NOMO-1 (cell line): ENCODE measurements around the gene RBM17.
"Not testable (repeated sequence)": the region's sequence is repeated elsewhere in the genome, so short reads cannot be mapped to it uniquely, and the experiment has no call there.

ENCODE experiments used
- DNase-seq, 2 experiments: peaks; one replicate each; lab custom pipeline; 2025; ENCODE audit not compliant: unreplicated experiment in 2 of 2; lab: John Stamatoyannopoulos, UW

RBM17 gene

GRCh38 chr10:6077071-6077675 lies 11.7 kb upstream of the RBM17 start:
- DNase-seq = no peak

GRCh38 chr10:6079044-6079443 lies 9.8 kb upstream of the RBM17 start:
- no peak for DNase-seq

GRCh38 chr10:6080417-6080973 lies 8.3 kb upstream of the RBM17 start:
- no peak for DNase-seq

GRCh38 chr10:6082496-6083395 lies 6.1 kb upstream of the RBM17 start:
- DNase-seq = no peak

DNA sequence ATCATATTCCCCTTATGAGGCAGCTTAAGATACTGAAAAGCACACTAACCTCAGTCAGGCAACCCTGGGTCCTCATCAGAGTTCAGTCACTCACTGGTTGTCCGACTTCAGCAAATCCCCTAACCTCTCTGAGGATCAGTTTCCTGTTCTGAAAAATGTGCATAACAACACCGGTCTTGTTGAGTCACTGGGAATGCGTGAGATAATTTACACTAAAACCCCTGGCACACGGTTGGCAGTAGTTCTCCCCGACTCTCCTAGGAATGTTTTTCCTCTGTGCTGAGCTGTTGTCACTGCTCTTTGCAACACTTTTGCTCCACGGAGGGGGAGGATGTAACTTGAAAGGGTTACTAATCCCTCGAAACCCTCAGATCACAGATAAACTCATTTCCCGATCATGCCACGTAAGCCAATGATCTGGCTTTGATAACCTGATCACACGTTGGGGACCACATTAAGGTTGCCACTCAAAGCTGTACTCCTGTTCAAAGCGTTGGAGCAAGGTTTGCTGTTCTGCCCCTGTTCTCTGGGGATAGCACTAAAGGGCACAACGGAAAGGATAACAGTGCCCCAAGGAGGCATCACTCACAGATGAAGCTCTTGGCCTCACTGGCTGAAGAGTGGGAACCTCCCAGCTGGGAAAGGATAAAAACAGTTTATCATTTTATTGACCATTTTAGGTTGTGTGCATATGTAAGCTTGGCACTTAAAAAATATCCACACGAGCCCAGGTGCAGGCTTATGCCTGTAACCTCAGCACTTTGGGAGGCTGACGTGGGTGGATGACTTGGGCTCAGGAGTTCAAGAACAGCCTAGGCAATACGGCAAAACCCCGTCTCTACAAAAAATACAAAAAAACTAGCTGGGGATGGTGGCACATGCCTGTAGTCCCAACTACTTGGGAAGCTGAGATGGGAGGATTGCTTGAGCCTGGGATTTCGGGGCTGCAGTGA lies 5.0 kb upstream of the RBM17 start:
- DNase-seq = no peak

GRCh38 chr10:6086375-6087233 lies 2.2 kb upstream of the RBM17 start:
- peak; percentile 79 to 83 for DNase-seq

- DNase-seq = peak; percentile 26 to 29
Measured at GRCh38 chr10:6089334-6090219, 743 bp downstream of the RBM17 start.

DNA sequence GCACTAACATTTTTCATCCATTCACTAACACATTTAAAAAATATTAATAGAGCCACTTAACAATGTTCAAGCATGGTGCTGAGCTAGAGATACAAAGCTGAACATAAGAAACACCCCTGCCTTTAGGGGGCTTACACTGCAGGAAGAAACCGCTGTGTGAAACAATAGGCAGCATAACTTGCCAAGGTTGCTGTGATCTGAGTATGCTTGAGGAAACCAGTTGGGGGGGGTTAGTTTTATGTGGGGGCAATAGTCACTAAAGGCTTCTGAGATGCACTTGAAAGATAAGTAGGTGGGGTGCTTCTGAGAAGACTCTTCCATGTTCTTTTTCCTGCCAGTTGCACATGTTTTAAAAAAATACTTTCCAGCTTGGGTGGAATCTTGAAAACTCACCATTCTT lies 2.8 kb downstream of the RBM17 start:
- DNase-seq = no peak

GRCh38 chr10:6092731-6093130 lies 3.9 kb downstream of the RBM17 start:
- no peak for DNase-seq

- DNase-seq = no peak
Measured at GRCh38 chr10:6095810-6096570, 7.2 kb downstream of the RBM17 start.

DNA sequence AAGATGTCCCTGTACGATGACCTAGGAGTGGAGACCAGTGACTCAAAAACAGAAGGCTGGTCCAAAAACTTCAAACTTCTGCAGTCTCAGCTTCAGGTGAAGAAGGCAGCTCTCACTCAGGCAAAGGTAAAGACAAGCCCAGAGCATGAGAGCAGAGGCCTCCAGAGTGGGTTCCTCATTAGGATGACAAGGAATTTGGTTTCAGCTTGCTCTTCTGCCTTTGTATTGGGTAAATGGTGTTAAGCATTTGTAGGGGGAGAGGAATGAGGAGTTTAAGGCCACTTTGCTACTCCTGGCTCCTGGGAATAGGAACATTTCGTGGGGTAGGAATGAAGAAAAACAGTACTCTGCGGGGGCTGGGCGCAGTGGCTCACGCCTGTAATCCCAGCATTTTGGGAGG lies 8.2 kb downstream of the RBM17 start:
- DNase-seq = no peak

- no peak for DNase-seq
Measured at GRCh38 chr10:6098156-6098555, 9.3 kb downstream of the RBM17 start.

GRCh38 chr10:6100370-6100769 lies 11.5 kb downstream of the RBM17 start:
- no peak for DNase-seq

- DNase-seq = no peak
Measured at GRCh38 chr10:6101181-6101580, 12.3 kb downstream of the RBM17 start.

DNA sequence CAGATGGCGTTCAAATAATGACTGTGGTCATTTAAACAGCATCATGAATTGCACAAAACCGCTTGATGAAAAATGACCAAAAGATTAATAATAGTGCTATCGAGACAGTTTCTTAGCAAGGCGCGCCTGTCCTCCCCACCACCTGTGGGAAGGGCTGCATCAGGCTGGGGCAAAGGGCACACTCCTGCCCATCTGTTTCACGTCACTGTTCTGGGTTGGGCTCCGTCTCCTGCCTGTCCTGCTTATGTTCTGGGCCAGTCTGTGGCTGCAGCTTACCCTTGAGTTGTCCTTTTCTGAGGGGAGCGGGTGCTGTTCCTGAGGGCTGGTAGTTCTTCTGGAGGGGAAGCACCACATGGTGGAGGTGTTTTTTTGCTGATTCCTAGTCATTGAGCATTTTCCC lies 13.3 kb downstream of the RBM17 start:
- no peak for DNase-seq

- no peak for DNase-seq
Measured at GRCh38 chr10:6103591-6103990, 14.8 kb downstream of the RBM17 start.

- DNase-seq = not testable (repeated sequence)
Measured at GRCh38 chr10:6107616-6108015, 18.8 kb downstream of the RBM17 start.

DNA sequence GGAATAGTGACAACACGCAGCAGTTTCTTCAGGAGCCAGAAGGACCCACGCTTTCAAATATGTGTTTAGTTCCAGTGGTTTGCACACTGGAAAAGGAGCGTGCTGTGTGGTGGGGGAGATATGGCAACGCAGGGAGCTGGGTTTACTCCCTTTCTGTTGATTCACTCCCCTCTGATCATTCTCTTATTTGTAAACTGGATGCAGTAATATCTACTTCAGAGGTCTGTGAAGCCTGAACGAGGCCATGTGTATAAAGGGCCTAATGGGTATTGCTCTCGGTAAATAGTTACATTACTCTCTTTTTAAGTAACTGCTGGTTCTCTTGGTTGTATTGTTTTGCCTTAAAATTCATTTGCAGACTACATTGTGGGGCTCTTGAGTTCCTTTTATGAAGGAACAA lies 19.2 kb downstream of the RBM17 start:
- DNase-seq = no peak
